GM12875 (cell line): ENCODE data around the gene AK4.
A peak's percentile ranks its signal among the peaks of the same experiment; 100 is the strongest.

Experiments used
- H3K4me3 ChIP-seq: one replicate; pipeline ENCODE4 v1.5.1; 2011; ENCODE audit warnings: low read depth, low read length, control low read depth
- TF ChIP-seq, protein P1 (sequence below): IDR thresholded peaks from 2 replicates; pipeline ENCODE4 v1.5.1; 2011; ENCODE audit warnings: low read depth, mild to moderate bottlenecking, control low read depth, inconsistent platforms, low read length, moderate library complexity, borderline replicate concordance; ENCODE audit not compliant: insufficient read depth

Gene AK4

DNA sequence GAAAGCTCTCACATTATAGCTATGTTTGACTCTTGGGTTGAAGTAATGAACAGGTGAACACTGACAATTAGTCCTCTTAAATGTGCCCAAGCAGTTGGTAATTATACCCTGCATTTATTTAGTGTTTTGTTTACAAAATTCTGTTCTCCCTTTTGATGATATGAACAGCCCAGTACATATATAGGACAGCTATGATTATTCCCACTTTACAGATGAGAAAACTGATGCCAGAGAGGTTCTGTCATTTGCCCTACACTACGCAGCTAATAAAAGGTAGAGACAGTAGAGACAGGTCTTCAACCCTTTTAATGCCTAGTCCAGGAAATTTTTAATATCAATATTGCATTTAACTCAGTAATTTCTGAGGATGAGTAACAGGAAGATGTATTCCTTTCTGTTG is 115.3 kb downstream of the AK4 start:
- TF ChIP-seq, protein P1, sequence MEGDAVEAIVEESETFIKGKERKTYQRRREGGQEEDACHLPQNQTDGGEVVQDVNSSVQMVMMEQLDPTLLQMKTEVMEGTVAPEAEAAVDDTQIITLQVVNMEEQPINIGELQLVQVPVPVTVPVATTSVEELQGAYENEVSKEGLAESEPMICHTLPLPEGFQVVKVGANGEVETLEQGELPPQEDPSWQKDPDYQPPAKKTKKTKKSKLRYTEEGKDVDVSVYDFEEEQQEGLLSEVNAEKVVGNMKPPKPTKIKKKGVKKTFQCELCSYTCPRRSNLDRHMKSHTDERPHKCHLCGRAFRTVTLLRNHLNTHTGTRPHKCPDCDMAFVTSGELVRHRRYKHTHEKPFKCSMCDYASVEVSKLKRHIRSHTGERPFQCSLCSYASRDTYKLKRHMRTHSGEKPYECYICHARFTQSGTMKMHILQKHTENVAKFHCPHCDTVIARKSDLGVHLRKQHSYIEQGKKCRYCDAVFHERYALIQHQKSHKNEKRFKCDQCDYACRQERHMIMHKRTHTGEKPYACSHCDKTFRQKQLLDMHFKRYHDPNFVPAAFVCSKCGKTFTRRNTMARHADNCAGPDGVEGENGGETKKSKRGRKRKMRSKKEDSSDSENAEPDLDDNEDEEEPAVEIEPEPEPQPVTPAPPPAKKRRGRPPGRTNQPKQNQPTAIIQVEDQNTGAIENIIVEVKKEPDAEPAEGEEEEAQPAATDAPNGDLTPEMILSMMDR, result no peak
- no peak overlapping the region for H3K4me3 ChIP-seq

GRCh38 chr1:65264197-65264929 is 116.4 kb downstream of the AK4 start:
- no peak overlapping the region for H3K4me3 ChIP-seq
- TF ChIP-seq, protein P1, result no peak

DNA sequence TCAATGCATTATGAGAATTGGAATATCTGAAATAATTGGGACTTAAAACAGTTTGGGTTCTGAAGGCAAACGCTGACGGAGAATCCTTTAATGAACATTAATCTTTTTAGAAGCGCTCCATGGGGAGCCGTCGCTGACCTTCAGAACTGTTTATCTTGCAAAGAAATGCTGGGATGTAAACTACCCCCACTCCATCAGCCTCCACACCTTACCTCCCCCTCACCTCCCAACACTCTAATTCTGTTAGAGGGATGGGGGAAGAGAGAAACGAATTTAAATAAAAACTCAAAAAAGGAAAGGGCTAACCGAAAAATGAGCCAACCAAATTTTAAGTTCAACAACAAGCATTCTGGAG is 117.3 kb downstream of the AK4 start:
- TF ChIP-seq, protein P1, result no peak
- H3K4me3 ChIP-seq, result no peak overlapping the region

GRCh38 chr1:65265651-65266351 is 117.8 kb downstream of the AK4 start:
- TF ChIP-seq, protein P1, result no peak
- H3K4me3 ChIP-seq, result peak overlapping the region; percentile 31

DNA sequence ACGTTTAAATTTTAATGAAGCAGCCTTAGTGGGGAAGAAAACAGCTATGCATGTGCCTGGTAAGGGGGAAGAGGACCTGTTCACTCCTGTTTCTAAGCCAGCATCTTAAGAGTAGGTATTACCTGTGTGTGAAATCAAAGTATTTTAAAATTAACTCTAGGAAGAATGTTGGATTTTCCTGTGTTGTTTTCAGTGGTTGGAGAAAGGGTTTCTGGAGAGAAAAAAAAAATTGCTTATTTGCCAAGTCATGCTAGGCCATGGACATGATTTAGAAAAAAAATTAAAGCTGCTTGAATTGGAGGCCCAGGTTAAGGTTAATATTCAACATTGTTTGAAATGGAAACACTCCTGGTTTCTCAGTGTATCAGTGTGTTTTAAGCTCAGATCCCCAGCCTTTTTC is 118.5 kb downstream of the AK4 start:
- H3K4me3 ChIP-seq, result no peak overlapping the region
- TF ChIP-seq, protein P1, result no peak

DNA sequence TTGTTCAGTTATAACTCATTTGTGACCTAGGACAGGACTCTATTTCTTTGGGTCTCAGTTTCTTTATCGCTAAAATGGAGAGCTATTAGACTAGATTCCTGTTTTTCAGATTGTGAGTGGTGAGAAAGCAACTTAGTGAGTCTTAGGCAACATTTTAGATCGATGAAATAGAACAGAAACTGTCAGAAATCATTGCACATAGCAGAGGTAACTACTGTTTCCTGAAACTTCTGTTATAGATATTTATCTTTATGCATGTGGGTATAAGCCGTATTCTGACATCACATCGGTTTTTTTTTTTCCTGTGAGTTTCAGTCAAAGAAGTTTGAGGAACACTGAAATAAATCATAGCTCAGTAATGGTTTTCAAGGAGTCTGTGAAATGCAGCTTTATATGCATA is 119.3 kb downstream of the AK4 start:
- TF ChIP-seq, protein P1, result no peak
- H3K4me3 ChIP-seq, result no peak overlapping the region

- TF ChIP-seq, protein P1, result no peak
- no peak overlapping the region for H3K4me3 ChIP-seq
These were observed 119.7 kb downstream of the AK4 start for GRCh38 chr1:65267683-65268082.
